HepG2 (cell line): ENCODE results near the gene TSPAN15. TPM values are rescaled to one million over a fixed set of nuclear protein-coding genes. Genes with fewer than 3 reads are reported as not detected.

Experiments used
- ATAC-seq: fragments of 200-7000 bp; cut with Tn5 transposase; 3 replicates; pipeline ENCODE4 v1.9.1; 2020; ENCODE audit warnings: mild to moderate bottlenecking, moderate library complexity
- BruUV-seq: library from RNA; stranded (reverse); fragments of 400-500 nt; replicated peaks from 2 replicates; lab custom pipeline; 2021; lab: Mats Ljungman, UMichigan
- CTCF ChIA-PET: fragments of 300-600 bp; formaldehyde crosslinking; extraction: SDS; loops from one replicate; lab custom pipeline; 2021; ENCODE audit warnings: low total read pairs, inconsistent platforms, low intra/inter-chr PET ratio; lab: Yijun Ruan, JAX
- POLR2A ChIA-PET: fragments of 350-600 bp; sonication (Branson Sonifier 250); formaldehyde crosslinking; loops from one replicate; lab custom pipeline; 2020; ENCODE audit warnings: antibody characterized with exemption, inconsistent platforms; lab: Yijun Ruan, JAX
- DNase-seq: peaks from one replicate; pipeline ENCODE4 v3.0.0-alpha.2; 2015; ENCODE audit warnings: low spot score
- FAIRE-seq: peaks from 3 replicates; lab custom pipeline; 2011; peaks lifted over from hg19 to GRCh38; lab: Jason Lieb, UNC
- H2AFZ ChIP-seq: one replicate; pipeline ENCODE4 v1.6.1; 2011; ENCODE audit warnings: low read length, inconsistent platforms
- H3K27ac ChIP-seq: fragments of 300-600 bp; 3 replicates; pipeline ENCODE4 v1.8.0; 2011; ENCODE audit warnings: mixed run types, mild to moderate bottlenecking, mixed read lengths, low read length, inconsistent platforms; ENCODE audit not compliant: insufficient read depth; ENCODE audit errors: extremely low read length
- H3K27me3 ChIP-seq, 2 experiments: fragments of 200-600 bp in 1 of 2; 2 replicates in 1 of 2; 3 replicates in 1 of 2; pipeline versions ENCODE4 v1.6.0 to v1.8.0; 2011; ENCODE audit warnings: low read length in 2 of 2, mild to moderate bottlenecking in 2 of 2, moderate library complexity in 2 of 2, inconsistent platforms in 1 of 2; ENCODE audit not compliant: insufficient read depth in 2 of 2, control insufficient read depth in 1 of 2
- H3K36me3 ChIP-seq, 2 experiments: fragments of 200-600 bp in 1 of 2; replicated peaks in 1 of 2; 2 replicates in 1 of 2; 3 replicates in 1 of 2; pipeline versions ENCODE4 v1.5.1 to v1.8.0; 2011; ENCODE audit warnings: low read length in 2 of 2, inconsistent platforms in 1 of 2; ENCODE audit not compliant: insufficient read depth in 2 of 2, control insufficient read depth in 1 of 2
- H3K4me1 ChIP-seq: 2 replicates; pipeline ENCODE4 v1.5.1; 2012; ENCODE audit warnings: low read length, inconsistent platforms; ENCODE audit not compliant: insufficient read depth
- H3K4me2 ChIP-seq: 2 replicates; pipeline ENCODE4 v1.6.0; 2011; ENCODE audit warnings: low read depth, low read length, inconsistent platforms
- H3K4me3 ChIP-seq, 3 experiments: fragments of 200-600 bp in 1 of 3; sonication (generic), shearing (Covaris generic) in 1 of 3; replicated peaks in 1 of 3; 2 replicates each; pipeline ENCODE4 v1.5.1; 2011 to 2016; ENCODE audit warnings: low read length in 3 of 3, inconsistent platforms in 2 of 3, low read depth in 2 of 3, mild to moderate bottlenecking in 2 of 3, control low read depth in 1 of 3, mixed read lengths in 1 of 3; ENCODE audit not compliant: insufficient read depth in 1 of 3
- H3K79me2 ChIP-seq: one replicate; pipeline ENCODE4 v1.6.1; 2011; ENCODE audit warnings: low read length, inconsistent platforms; ENCODE audit not compliant: insufficient read depth
- H3K9ac ChIP-seq: 2 replicates; pipeline ENCODE4 v1.6.0; 2011; ENCODE audit warnings: mild to moderate bottlenecking, low read depth, low read length, inconsistent platforms; ENCODE audit not compliant: insufficient read depth
- H3K9me3 ChIP-seq: 2 replicates; pipeline ENCODE4 v1.5.1; 2012; ENCODE audit warnings: mild to moderate bottlenecking, low read length
- H4K20me1 ChIP-seq: 2 replicates; pipeline ENCODE4 v1.6.0; 2011; ENCODE audit warnings: inconsistent platforms, mild to moderate bottlenecking, low read length, moderate library complexity; ENCODE audit not compliant: insufficient read depth
- ATF2 ChIP-seq: sonication (generic); formaldehyde crosslinking; IDR thresholded peaks from 2 replicates; pipeline ENCODE4 v1.4.0; 2020; ENCODE audit warnings: missing genetic modification reagents
- GABPA ChIP-seq, 2 experiments: IDR thresholded peaks; 2 replicates each; pipeline ENCODE4 v1.6.1; 2011 to 2016; ENCODE audit warnings: low read depth in 2 of 2, low read length in 1 of 2, missing biosample characterization in 1 of 2, missing genetic modification characterization in 1 of 2
- MED13 ChIP-seq: sonication (generic); formaldehyde crosslinking; IDR thresholded peaks from 2 replicates; pipeline ENCODE4 v1.5.0; 2020; ENCODE audit warnings: missing genetic modification reagents
- NFIC ChIP-seq: IDR thresholded peaks from 2 replicates; pipeline ENCODE4 v1.6.1; 2012; ENCODE audit warnings: mild to moderate bottlenecking, low read length, inconsistent platforms
- ZNF552 ChIP-seq: sonication (generic); formaldehyde crosslinking; IDR thresholded peaks from 2 replicates; pipeline ENCODE4 v1.9.0; 2022; ENCODE audit warnings: missing genetic modification reagents, mild to moderate bottlenecking, borderline replicate concordance
- ZNF672 ChIP-seq: sonication (generic); formaldehyde crosslinking; IDR thresholded peaks from 2 replicates; pipeline ENCODE4 v1.8.1; 2022; ENCODE audit warnings: missing genetic modification reagents
- ZNF75D ChIP-seq: sonication (generic); formaldehyde crosslinking; IDR thresholded peaks from 2 replicates; pipeline ENCODE4 v1.8.1; 2023; ENCODE audit warnings: missing genetic modification reagents, mild to moderate bottlenecking, borderline replicate concordance
- ZSCAN21 ChIP-seq: sonication (generic); formaldehyde crosslinking; IDR thresholded peaks from 2 replicates; pipeline ENCODE4 v1.8.0; 2022; ENCODE audit warnings: mild to moderate bottlenecking, missing genetic modification reagents, moderate library complexity, borderline replicate concordance
- WGBS: methylation state at CpG from one replicate; pipeline ENCODE4 v1.1.6; 2017; ENCODE audit warnings: low lambda C conversion rate; 5-methylcytosine and 5-hydroxymethylcytosine counted together
- in situ Hi-C: cut with HindIII; loops from 2 replicates; pipeline ENCODE4 v1.10.0; 2017; ENCODE audit warnings: low pct_unique_long_range_greater_than_20kb; ENCODE audit not compliant: extremely low pct_ligation_motif_present
- intact Hi-C: fragments of 100-400 bp; cut with micrococcal nuclease; formaldehyde crosslinking; loops from one replicate; pipeline ENCODE4 v1.10.0; 2022; ENCODE audit not compliant: unreplicated experiment
- polyA plus RNA-seq, 8 experiments: library from polyadenylated mRNA; depleted of rRNA in 3 of 8; stranded (reverse) in 7 of 8; unstranded in 1 of 8; fragments of >200 nt; fragmentation: Illumina TruSeq in 4 of 8; extraction: Trizol in 4 of 8; gene quantifications; 2 replicates each; pipeline versions ENCODE4 v1.2.1 to v1.2.3, GENCODE V29; 2011 to 2016; ENCODE audit warnings: low read depth in 4 of 8, missing spikeins in 1 of 8, mixed read lengths in 1 of 8; ENCODE audit not compliant: insufficient read depth in 1 of 8
- total RNA-seq, 5 experiments: library from RNA; depleted of rRNA; stranded (reverse); fragments of >200 nt; fragmentation: Illumina TruSeq; extraction: Trizol; gene quantifications; 2 replicates each; pipeline ENCODE4 v1.2.3, GENCODE V29; 2016; ENCODE audit warnings: low read depth in 1 of 5
- TF ChIP-seq, protein P1 (sequence below): fragments of 450-650 bp; IDR thresholded peaks from 2 replicates; pipeline ENCODE4 v1.6.1; 2016

The TSPAN15 gene
- total and polyA plus RNA-seq, 2 of the 13 experiments (the other 11 are each of a cell fraction or from before 2014, with no cell fraction given), result 0.27 to 3.2 TPM

DNA sequence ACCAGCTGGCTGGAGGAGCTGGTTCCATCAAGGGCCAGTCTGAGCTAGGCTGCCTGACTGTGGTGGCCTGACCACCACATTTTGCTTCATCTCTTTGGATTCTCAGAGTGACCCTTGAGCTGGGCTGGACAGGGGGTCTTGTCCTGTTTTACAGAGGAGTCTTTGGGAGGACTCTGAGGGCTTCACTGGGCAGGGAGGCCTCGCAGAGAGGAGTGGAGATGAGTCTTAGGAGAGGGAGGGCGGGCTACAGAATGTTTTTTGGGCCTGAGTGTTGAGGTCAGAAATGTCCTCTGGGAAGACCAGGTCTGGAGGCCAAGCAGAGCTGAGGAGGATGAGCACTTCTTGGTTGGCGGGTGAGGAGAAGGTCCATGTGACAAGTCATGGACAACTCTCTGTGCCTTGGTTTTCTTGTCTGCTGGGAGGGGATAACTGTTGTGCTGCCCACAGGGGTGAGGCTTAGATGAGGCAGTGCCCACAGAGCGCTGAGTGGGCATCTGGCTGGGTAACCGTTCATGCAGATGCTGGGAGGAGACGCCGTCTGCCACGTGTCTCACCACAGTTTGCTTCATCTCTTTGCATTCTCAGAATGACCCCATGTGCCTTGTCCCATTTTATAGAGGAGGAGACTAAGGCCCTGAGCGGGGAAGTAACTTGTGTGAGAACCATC is 9.4 kb downstream of the TSPAN15 start:
- BruUV-seq, result no TSS peak
- no peak overlapping the region for H3K27ac ChIP-seq
- FAIRE-seq, result no peak

GRCh38 chr10:69461243-69462025 is 10.2 kb downstream of the TSPAN15 start:
- in situ Hi-C loops, result no loop called here
- 69% methylated on average over 3 of the region's 5 CpGs for WGBS
- intact Hi-C loops, result no loop called here
- Histone ChIP-seq H3K36me3 (no peaks in the 10 kb centered on the region; a peak in 1 of 5 replicates), H3K4me1 (peaks cover 16% of the 10 kb centered on the region; the same call in 1 of the 2 replicates), H3K27ac (no peak overlapping the region), H3K27me3 (peaks cover 0 to 1% of the 10 kb centered on the region in 2 experiments; a peak in 1 of 5 replicates), H3K9me3 (no peaks in the 10 kb centered on the region), H4K20me1 (no peaks in the 10 kb centered on the region), H3K9ac (no peak overlapping the region), H3K79me2 (no peaks in the 10 kb centered on the region), H3K4me3 (no peak overlapping the region), H2AFZ (no peak overlapping the region), H3K4me2 (no peak overlapping the region)
- ATAC-seq (no peak), FAIRE-seq (no peak), DNase-seq (no peak)
- CTCF ChIA-PET, result no interaction called here
- POLR2A ChIA-PET, result no interaction called here
- BruUV-seq, result no TSS peak
- no peak for TF ChIP-seq ZNF75D (CRISPR knock-in tag)
- TF ChIP-seq ZNF552 (CRISPR knock-in tag), result no peak
- TF ChIP-seq ZSCAN21 (CRISPR knock-in tag), result no peak
- TF ChIP-seq MED13 (CRISPR knock-in tag), result no peak
- TF ChIP-seq GABPA (IDR thresholded peaks at IDR 0.05; ENCODE audit: low read depth, low read length), result no peak
- 0 out of 2 replicates have a peak, but pooled peaks have one; percentile 48 for TF ChIP-seq GABPA (CRISPR knock-in tag; IDR thresholded peaks at IDR 0.05; ENCODE audit: low read depth)
- TF ChIP-seq ATF2, result no peak
- no peak for TF ChIP-seq NFIC

More for the DNA sequence above, 9.4 kb downstream of the TSPAN15 start:
- Histone ChIP-seq H3K4me3 (no peak overlapping the region), H3K9ac (no peak overlapping the region), H3K36me3 (no peaks in the 10 kb centered on the region; a peak in 1 of 5 replicates), H3K27me3 (peaks cover 0 to 1% of the 10 kb centered on the region in 2 experiments; a peak in 1 of 5 replicates)
- DNase-seq (no peak), ATAC-seq (no peak)
- in situ Hi-C loops, result no loop called here
- POLR2A ChIA-PET, result no interaction called here
- TF ChIP-seq, protein P1, sequence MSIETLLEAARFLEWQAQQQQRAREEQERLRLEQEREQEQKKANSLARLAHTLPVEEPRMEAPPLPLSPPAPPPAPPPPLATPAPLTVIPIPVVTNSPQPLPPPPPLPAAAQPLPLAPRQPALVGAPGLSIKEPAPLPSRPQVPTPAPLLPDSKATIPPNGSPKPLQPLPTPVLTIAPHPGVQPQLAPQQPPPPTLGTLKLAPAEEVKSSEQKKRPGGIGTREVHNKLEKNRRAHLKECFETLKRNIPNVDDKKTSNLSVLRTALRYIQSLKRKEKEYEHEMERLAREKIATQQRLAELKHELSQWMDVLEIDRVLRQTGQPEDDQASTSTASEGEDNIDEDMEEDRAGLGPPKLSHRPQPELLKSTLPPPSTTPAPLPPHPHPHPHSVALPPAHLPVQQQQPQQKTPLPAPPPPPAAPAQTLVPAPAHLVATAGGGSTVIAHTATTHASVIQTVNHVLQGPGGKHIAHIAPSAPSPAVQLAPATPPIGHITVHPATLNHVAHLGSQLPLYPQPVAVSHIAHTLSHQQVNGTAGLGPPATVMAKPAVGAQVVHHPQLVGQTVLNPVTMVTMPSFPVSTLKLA, result peak; percentile 54
- TF ChIP-seq ZNF672 (CRISPR knock-in tag), result no peak
- TF ChIP-seq, all 625 proteins: peak for 1
- peaks cover 16% of the 10 kb centered on the region; the same call in 1 of the 2 replicates for H3K4me1 ChIP-seq
- no peaks in the 10 kb centered on the region for H3K79me2 ChIP-seq
- H4K20me1 ChIP-seq, result no peaks in the 10 kb centered on the region
- no peak overlapping the region for H2AFZ ChIP-seq
- intact Hi-C loops, result no loop called here
- 77% methylated on average over 9 of the region's 9 CpGs for WGBS
- H3K9me3 ChIP-seq, result no peaks in the 10 kb centered on the region
- CTCF ChIA-PET, result no interaction called here
- no peak overlapping the region for H3K4me2 ChIP-seq
